Caco-2 (cell line): Measurements from ENCODE around the gene RPS14. TPM values are rescaled to one million over a fixed set of nuclear protein-coding genes. Genes with fewer than 3 reads are reported as not detected.

Experiments used
- BruUV-seq: library from RNA; stranded (reverse); fragments of 400-500 nt; replicated peaks from 2 replicates; lab custom pipeline; 2021; lab: Mats Ljungman, UMichigan
- CTCF ChIA-PET: fragments of 300-600 bp; sonication (Branson Sonifier 250); formaldehyde crosslinking; loops from one replicate; lab custom pipeline; 2022; ENCODE audit warnings: antibody characterized with exemption; lab: Charles Lee
- POLR2A ChIA-PET: fragments of 300-600 bp; sonication (Branson Sonifier 250); formaldehyde crosslinking; loops from one replicate; lab custom pipeline; 2022; ENCODE audit warnings: antibody characterized with exemption; lab: Charles Lee
- DNase-seq, 2 experiments: peaks; one replicate each; pipeline versions ENCODE4 v3.0.0 to v3.0.0-alpha.2; 2020 to 2022
- H3K27me3 ChIP-seq: replicated peaks from 2 replicates; pipeline ENCODE4 v1.6.0; 2011; ENCODE audit warnings: low read length; ENCODE audit not compliant: control insufficient read depth, insufficient read depth
- H3K36me3 ChIP-seq: 2 replicates; pipeline ENCODE4 v1.5.1; 2011; ENCODE audit warnings: low read length; ENCODE audit not compliant: control insufficient read depth, insufficient read depth
- H3K4me1 ChIP-seq: fragments of 250-450 bp; sonication (Bioruptor Pico); 2 replicates; pipeline ENCODE4 v1.5.1; 2020; ENCODE audit warnings: mild to moderate bottlenecking
- H3K4me3 ChIP-seq: 2 replicates; pipeline ENCODE4 v1.5.1; 2011; ENCODE audit warnings: low read depth, mild to moderate bottlenecking, control low read depth, low read length
- H3K9me3 ChIP-seq: fragments of 250-450 bp; sonication (Bioruptor Pico); 2 replicates; pipeline ENCODE4 v1.5.1; 2020; ENCODE audit warnings: mild to moderate bottlenecking, moderate library complexity
- H3K27ac Mint-ChIP-seq: one replicate; pipeline ENCODE4 v1.8.0; 2022; ENCODE audit warnings: mixed read lengths; ENCODE audit not compliant: unreplicated experiment
- H3K27me3 Mint-ChIP-seq: one replicate; pipeline ENCODE4 v1.8.0; 2022; ENCODE audit warnings: mixed read lengths; ENCODE audit not compliant: insufficient read depth, unreplicated experiment
- H3K36me3 Mint-ChIP-seq: one replicate; pipeline ENCODE4 v1.8.0; 2022; ENCODE audit warnings: mild to moderate bottlenecking, mixed read lengths; ENCODE audit not compliant: insufficient read depth, unreplicated experiment
- H3K4me1 Mint-ChIP-seq: one replicate; pipeline ENCODE4 v1.8.0; 2022; ENCODE audit warnings: low read depth, mixed read lengths; ENCODE audit not compliant: unreplicated experiment
- H3K4me3 Mint-ChIP-seq: one replicate; pipeline ENCODE4 v1.8.0; 2022; ENCODE audit warnings: mild to moderate bottlenecking, moderate library complexity, mixed read lengths; ENCODE audit not compliant: unreplicated experiment
- H3K9me3 Mint-ChIP-seq: one replicate; pipeline ENCODE4 v1.8.0; 2022; ENCODE audit warnings: mixed read lengths; ENCODE audit not compliant: unreplicated experiment
- intact Hi-C: fragments of 100-400 bp; cut with micrococcal nuclease; formaldehyde crosslinking; loops from one replicate; pipeline ENCODE4 v1.10.0; 2022; ENCODE audit not compliant: unreplicated experiment
- total RNA-seq: library from RNA; stranded (reverse); gene quantifications from 2 replicates; pipeline ENCODE4 v1.2.3, GENCODE V29; 2022
- TF ChIP-seq, protein P1 (sequence below), 2 experiments: fragments of 200-600 bp in 1 of 2; IDR thresholded peaks; 1 replicate in 1 of 2; 2 replicates in 1 of 2; pipeline versions ENCODE4 v1.5.1 to v1.8.0; 2011 to 2022; ENCODE audit warnings: antibody characterized with exemption in 1 of 2, control low read depth in 1 of 2, inconsistent platforms in 1 of 2, low read depth in 1 of 2, low read length in 1 of 2, mild to moderate bottlenecking in 1 of 2, moderate library complexity in 1 of 2; ENCODE audit not compliant: insufficient read depth in 1 of 2, severe bottlenecking in 1 of 2, unreplicated experiment in 1 of 2

Gene RPS14
- total RNA-seq, 1 experiment from 2014 or later, result 2,300 TPM

DNA sequence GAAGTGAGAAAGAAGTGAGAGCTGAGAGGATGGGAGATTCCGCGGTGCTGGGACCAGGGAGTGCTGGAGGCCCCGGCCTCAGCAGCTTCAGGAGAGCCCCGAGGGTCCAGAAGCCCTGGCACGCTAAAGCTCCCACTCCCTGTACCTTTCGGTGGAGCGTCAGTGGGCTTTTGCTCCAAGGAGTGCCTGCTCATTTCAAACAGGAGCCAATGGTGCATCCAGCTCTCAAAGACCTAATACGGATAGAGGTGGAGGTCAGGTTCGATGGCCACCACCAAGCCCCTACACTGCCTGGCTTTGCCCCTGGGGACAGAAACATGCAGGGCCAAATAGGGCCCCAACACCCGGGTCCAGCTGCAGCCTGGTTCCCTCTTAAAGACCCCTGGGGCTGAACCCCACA is 45.0 kb downstream of the RPS14 start:
- Mint-ChIP-seq H3K36me3 (peaks cover 37% of the 10 kb centered on the region), H3K27me3 (no peaks in the 10 kb centered on the region), H3K27ac (no peak overlapping the region), H3K9me3 (no peaks in the 10 kb centered on the region), H3K4me1 (no peaks in the 10 kb centered on the region), H3K4me3 (no peak overlapping the region)
- Histone ChIP-seq H3K4me3 (no peak overlapping the region), H3K27me3 (no peaks in the 10 kb centered on the region), H3K4me1 (no peaks in the 10 kb centered on the region), H3K36me3 (peaks cover 1% of the 10 kb centered on the region; the same call in 1 of the 2 replicates), H3K9me3 (no peaks in the 10 kb centered on the region)
- BruUV-seq, result no TSS peak
- ChIA-PET CTCF (no interaction called here), POLR2A (no interaction called here)
- intact Hi-C loops, result no loop called here
- TF ChIP-seq, protein P1, sequence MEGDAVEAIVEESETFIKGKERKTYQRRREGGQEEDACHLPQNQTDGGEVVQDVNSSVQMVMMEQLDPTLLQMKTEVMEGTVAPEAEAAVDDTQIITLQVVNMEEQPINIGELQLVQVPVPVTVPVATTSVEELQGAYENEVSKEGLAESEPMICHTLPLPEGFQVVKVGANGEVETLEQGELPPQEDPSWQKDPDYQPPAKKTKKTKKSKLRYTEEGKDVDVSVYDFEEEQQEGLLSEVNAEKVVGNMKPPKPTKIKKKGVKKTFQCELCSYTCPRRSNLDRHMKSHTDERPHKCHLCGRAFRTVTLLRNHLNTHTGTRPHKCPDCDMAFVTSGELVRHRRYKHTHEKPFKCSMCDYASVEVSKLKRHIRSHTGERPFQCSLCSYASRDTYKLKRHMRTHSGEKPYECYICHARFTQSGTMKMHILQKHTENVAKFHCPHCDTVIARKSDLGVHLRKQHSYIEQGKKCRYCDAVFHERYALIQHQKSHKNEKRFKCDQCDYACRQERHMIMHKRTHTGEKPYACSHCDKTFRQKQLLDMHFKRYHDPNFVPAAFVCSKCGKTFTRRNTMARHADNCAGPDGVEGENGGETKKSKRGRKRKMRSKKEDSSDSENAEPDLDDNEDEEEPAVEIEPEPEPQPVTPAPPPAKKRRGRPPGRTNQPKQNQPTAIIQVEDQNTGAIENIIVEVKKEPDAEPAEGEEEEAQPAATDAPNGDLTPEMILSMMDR (IDR thresholded peaks at IDR 0.05; ENCODE audit: insufficient read depth in 1 of 2, low read depth in 1 of 2, low read length in 1 of 2, severe bottlenecking in 1 of 2, unreplicated experiment in 1 of 2), result no peak
- no peak for DNase-seq

DNA sequence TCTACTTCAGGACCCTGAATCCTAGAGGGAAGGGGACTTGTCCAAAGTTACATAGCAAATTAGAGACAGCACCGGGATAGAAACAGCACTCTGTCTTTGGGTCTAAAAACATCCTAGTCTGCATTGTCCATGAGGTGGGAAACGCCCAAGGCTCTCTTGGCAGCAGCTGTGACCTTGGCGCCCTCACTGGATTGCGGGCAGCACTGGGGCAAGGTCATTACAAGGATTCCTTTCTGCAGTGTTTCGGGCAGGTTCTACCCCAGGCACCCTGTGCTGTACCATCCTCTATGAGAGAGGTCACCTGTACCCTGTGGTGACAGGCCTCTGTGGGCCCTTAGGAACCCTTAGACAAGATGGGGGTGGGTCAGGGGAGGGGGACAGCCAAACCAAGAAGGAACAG is 45.4 kb downstream of the RPS14 start:
- BruUV-seq, result no TSS peak

DNA sequence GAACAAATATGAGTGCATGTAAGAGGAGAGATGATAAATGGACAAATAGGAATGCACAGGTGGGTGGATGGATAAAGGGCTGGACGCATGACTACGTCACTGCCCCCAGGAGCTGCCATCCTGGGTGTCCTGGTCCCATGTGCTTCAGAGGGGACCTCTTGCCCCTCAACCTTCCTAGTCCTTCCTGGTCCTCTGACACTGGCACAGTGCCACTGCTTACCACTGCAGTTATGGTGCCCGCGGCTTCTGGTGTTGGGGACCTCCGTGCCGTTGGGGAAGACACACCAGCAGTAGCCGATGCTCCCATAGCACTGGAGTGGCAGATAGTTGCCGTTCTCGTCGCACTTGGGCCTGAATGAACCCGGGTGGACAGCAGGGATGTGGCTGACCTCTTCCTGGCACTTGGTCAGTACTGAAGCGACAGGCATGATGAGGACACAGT is 46.6 kb downstream of the RPS14 start:
- no peak for DNase-seq
- Mint-ChIP-seq H3K27ac (no peak overlapping the region), H3K36me3 (peaks cover 51% of the 10 kb centered on the region), H3K27me3 (no peaks in the 10 kb centered on the region), H3K4me1 (no peaks in the 10 kb centered on the region), H3K9me3 (no peaks in the 10 kb centered on the region), H3K4me3 (no peak overlapping the region)
- TF ChIP-seq, protein P1 (IDR thresholded peaks at IDR 0.05; ENCODE audit: insufficient read depth in 1 of 2, low read depth in 1 of 2, low read length in 1 of 2, severe bottlenecking in 1 of 2, unreplicated experiment in 1 of 2), result no peak
- intact Hi-C loops, result no loop called here
- BruUV-seq, result no TSS peak
- Histone ChIP-seq H3K4me1 (no peaks in the 10 kb centered on the region), H3K9me3 (no peaks in the 10 kb centered on the region), H3K36me3 (peaks cover 6% of the 10 kb centered on the region; the same call in 1 of the 2 replicates), H3K4me3 (no peak overlapping the region), H3K27me3 (no peaks in the 10 kb centered on the region)
- ChIA-PET CTCF (no interaction called here), POLR2A (no interaction called here)

More for the DNA sequence above, 45.4 kb downstream of the RPS14 start:
- H3K36me3 Mint-ChIP-seq, result peaks cover 39% of the 10 kb centered on the region
- no peaks in the 10 kb centered on the region for H3K4me1 ChIP-seq
- POLR2A ChIA-PET, result no interaction called here
- H3K27me3 ChIP-seq, result no peaks in the 10 kb centered on the region
- H3K27ac Mint-ChIP-seq, result no peak overlapping the region
- CTCF ChIA-PET, result no interaction called here
- peaks cover 1% of the 10 kb centered on the region; the same call in 1 of the 2 replicates for H3K36me3 ChIP-seq
- no peak for DNase-seq
- no peaks in the 10 kb centered on the region for H3K9me3 ChIP-seq
- no peaks in the 10 kb centered on the region for H3K9me3 Mint-ChIP-seq
- no peak overlapping the region for H3K4me3 ChIP-seq
- H3K4me1 Mint-ChIP-seq, result no peaks in the 10 kb centered on the region
- no peaks in the 10 kb centered on the region for H3K27me3 Mint-ChIP-seq
- TF ChIP-seq, protein P1 (IDR thresholded peaks at IDR 0.05; ENCODE audit: insufficient read depth in 1 of 2, low read depth in 1 of 2, low read length in 1 of 2, severe bottlenecking in 1 of 2, unreplicated experiment in 1 of 2), result no peak
- intact Hi-C loops, result no loop called here
- H3K4me3 Mint-ChIP-seq, result no peak overlapping the region
